Nephron progenitor cell (in vitro differentiated cells): ENCODE measurements around the gene SMG7.

Experiments
- DNase-seq: peaks from one replicate; pipeline ENCODE4 v3.0.0; 2021
- H3K27ac Mint-ChIP-seq: 2 replicates; pipeline ENCODE4 v1.8.0; 2021; ENCODE audit warnings: mild to moderate bottlenecking, moderate library complexity, mixed read lengths
- H3K27me3 Mint-ChIP-seq: 2 replicates; pipeline ENCODE4 v1.8.0; 2021; ENCODE audit warnings: mild to moderate bottlenecking, low read depth, mixed read lengths; ENCODE audit not compliant: poor library complexity
- H3K36me3 Mint-ChIP-seq: 2 replicates; pipeline ENCODE4 v1.8.0; 2021; ENCODE audit warnings: low read depth, mixed read lengths
- H3K4me1 Mint-ChIP-seq: 2 replicates; pipeline ENCODE4 v1.8.0; 2021; ENCODE audit warnings: mixed read lengths
- H3K4me3 Mint-ChIP-seq: 2 replicates; pipeline ENCODE4 v1.8.0; 2021; ENCODE audit warnings: mild to moderate bottlenecking, moderate library complexity, mixed read lengths
- H3K9me3 Mint-ChIP-seq: 2 replicates; pipeline ENCODE4 v1.8.0; 2021; ENCODE audit warnings: mild to moderate bottlenecking, moderate library complexity, mixed read lengths
- TF ChIP-seq, protein P1 (sequence below): fragments of 200-600 bp; sonication (generic); IDR thresholded peaks from 2 replicates; pipeline ENCODE4 v1.5.0; 2021; ENCODE audit warnings: antibody characterized with exemption

The SMG7 gene

DNA sequence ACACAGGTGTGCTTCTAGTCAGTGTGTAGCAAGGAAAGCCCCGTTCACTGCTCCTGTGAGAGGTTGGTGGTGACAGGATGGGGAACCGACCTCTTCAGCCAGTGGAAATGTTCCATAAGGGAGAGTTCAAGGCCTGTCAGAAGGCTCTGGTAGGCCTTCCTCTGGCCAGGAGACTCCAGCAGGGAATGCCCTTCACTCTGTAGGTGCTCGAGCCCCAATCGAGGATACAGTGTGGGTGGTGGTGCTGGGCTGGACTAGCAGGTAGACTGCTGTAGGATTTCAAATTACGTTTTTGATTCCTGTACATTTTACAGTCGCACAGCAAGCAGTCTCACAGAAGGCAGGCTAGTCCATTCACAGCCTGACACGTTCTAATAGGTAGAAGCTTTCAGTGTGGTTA lies 80.1 kb downstream of the SMG7 start:
- TF ChIP-seq, protein P1, sequence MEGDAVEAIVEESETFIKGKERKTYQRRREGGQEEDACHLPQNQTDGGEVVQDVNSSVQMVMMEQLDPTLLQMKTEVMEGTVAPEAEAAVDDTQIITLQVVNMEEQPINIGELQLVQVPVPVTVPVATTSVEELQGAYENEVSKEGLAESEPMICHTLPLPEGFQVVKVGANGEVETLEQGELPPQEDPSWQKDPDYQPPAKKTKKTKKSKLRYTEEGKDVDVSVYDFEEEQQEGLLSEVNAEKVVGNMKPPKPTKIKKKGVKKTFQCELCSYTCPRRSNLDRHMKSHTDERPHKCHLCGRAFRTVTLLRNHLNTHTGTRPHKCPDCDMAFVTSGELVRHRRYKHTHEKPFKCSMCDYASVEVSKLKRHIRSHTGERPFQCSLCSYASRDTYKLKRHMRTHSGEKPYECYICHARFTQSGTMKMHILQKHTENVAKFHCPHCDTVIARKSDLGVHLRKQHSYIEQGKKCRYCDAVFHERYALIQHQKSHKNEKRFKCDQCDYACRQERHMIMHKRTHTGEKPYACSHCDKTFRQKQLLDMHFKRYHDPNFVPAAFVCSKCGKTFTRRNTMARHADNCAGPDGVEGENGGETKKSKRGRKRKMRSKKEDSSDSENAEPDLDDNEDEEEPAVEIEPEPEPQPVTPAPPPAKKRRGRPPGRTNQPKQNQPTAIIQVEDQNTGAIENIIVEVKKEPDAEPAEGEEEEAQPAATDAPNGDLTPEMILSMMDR = no peak
- no peak for DNase-seq
- no peaks in the 10 kb centered on the region for H3K9me3 Mint-ChIP-seq
- no peak overlapping the region for H3K4me3 Mint-ChIP-seq
- no peaks in the 10 kb centered on the region for H3K27me3 Mint-ChIP-seq
- H3K27ac Mint-ChIP-seq = peak overlapping the region; percentile 75
- H3K4me1 Mint-ChIP-seq = peaks cover 11% of the 10 kb centered on the region
- H3K36me3 Mint-ChIP-seq = peaks cover 55% of the 10 kb centered on the region

DNA sequence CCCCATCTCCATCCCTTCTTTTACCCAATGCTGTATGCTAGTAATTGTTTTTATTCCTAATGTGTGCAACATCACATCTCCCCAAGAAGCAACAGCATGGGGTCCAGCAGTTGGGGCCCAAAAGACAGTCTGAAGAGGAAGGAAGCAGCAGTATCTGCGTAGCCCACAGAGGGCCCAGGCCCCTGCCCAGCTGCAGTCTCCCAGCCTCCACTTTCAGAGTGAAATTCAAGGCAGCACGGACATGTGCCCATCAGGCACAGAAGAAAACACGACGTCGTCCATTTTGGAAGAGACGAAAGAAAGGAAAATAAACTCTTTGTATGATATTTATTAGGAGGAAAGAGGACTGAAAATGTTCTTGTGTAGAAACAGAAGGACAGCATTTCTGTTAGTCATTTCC lies 80.6 kb downstream of the SMG7 start:
- Mint-ChIP-seq H3K27me3 (no peaks in the 10 kb centered on the region), H3K4me1 (peaks cover 6% of the 10 kb centered on the region), H3K4me3 (no peak overlapping the region), H3K27ac (peak overlapping the region; percentile 29), H3K9me3 (no peaks in the 10 kb centered on the region), H3K36me3 (peaks cover 56% of the 10 kb centered on the region)
- TF ChIP-seq, protein P1 = no peak
- DNase-seq = no peak

DNA sequence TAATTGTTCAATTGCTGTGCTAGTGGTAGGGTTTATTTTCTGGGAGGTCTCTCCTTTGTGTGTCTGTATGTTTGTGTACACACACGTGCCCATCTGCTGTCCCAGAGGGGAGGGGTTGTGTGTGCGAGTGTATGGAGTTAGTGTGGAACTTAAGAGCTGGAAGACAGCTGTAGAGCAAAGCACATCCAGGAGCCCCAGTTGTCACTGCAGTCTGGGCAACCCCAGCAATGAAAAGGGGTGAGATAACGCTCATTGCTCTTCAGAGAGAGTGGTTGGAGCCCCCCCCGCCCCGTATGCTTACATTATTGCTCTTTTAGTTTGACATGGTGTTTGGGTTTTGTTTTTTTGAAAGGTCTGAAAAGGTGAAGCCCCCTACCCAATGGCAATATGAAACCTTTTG lies 81.0 kb downstream of the SMG7 start:
- DNase-seq = no peak
- Mint-ChIP-seq H3K27me3 (no peaks in the 10 kb centered on the region), H3K4me1 (peaks cover 2% of the 10 kb centered on the region), H3K36me3 (peaks cover 56% of the 10 kb centered on the region), H3K4me3 (no peak overlapping the region), H3K9me3 (no peaks in the 10 kb centered on the region), H3K27ac (peak overlapping the region; percentile 29)
- TF ChIP-seq, protein P1 = no peak

DNA sequence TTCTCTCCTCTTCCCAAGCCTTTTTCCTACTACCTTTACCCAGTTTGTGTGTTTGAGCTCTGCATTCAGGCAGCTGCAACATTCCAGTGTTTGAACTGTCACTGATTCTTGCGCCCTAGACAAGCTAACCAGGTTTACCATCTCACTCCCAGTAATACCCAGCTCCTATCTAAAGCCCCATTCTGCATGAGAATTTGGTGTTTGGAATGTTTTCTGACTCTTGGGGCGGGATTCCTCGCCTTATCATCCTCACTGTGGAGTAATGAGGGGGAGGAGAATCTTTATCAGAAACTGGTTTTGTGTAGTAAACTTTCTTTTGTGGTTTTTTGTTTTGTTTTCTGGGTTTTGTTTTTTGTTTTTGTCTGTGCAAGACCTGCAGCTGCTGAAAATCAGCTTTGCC lies 81.5 kb downstream of the SMG7 start:
- DNase-seq = no peak
- H3K9me3 Mint-ChIP-seq = no peaks in the 10 kb centered on the region
- H3K4me3 Mint-ChIP-seq = no peak overlapping the region
- H3K27me3 Mint-ChIP-seq = no peaks in the 10 kb centered on the region
- no peaks in the 10 kb centered on the region for H3K4me1 Mint-ChIP-seq
- H3K27ac Mint-ChIP-seq = peak overlapping the region; percentile 18
- TF ChIP-seq, protein P1 = no peak
- H3K36me3 Mint-ChIP-seq = peaks cover 53% of the 10 kb centered on the region

- Mint-ChIP-seq H3K4me1 (no peaks in the 10 kb centered on the region), H3K4me3 (no peak overlapping the region), H3K27ac (peak overlapping the region; percentile 48), H3K9me3 (no peaks in the 10 kb centered on the region), H3K27me3 (no peaks in the 10 kb centered on the region), H3K36me3 (peaks cover 55% of the 10 kb centered on the region)
- TF ChIP-seq, protein P1 = no peak
- DNase-seq = no peak
Observed at GRCh38 chr1:183554577-183554976, 82.3 kb downstream of the SMG7 start.

DNA sequence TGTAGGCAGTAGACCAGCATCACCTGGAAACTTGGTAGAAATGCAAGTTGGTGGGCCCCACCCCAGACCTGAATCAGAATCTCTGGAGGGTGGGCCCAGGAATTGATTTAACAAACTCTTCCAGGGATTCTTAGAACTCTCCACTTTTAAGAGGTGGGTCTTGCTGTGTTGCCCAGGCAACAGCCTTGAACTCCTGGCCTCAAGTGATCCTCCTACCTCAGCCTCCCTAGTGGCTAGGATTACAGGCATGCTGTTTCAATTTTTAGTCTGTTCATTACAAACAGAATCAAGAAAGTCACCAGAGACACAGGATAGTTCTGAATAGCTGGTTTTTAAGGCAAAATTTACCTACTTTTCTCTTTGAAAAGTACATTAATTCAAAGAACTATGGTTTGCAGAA lies 86.8 kb downstream of the SMG7 start:
- no peak overlapping the region for H3K4me3 Mint-ChIP-seq
- H3K4me1 Mint-ChIP-seq = no peaks in the 10 kb centered on the region
- H3K9me3 Mint-ChIP-seq = no peaks in the 10 kb centered on the region
- TF ChIP-seq, protein P1 = no peak
- peaks cover 18% of the 10 kb centered on the region for H3K36me3 Mint-ChIP-seq
- peaks cover 5% of the 10 kb centered on the region for H3K27me3 Mint-ChIP-seq
- DNase-seq = no peak
- no peak overlapping the region for H3K27ac Mint-ChIP-seq
